Motor neuron (in vitro differentiated cells): Measurements from ENCODE around the gene ZCWPW2. TPM values are rescaled to one million over a fixed set of nuclear protein-coding genes. Genes with fewer than 3 reads are reported as not detected.

Experiments used
- ATAC-seq, 8 experiments: fragments of 200-7000 bp; cut with Tn5 transposase; replicated peaks in 6 of 8; 2 replicates each; pipeline ENCODE4 v1.8.0; 2021; ENCODE audit warnings: mild to moderate bottlenecking in 8 of 8, moderate library complexity in 8 of 8
- H3K27ac ChIP-seq, 2 donors: fragments of 250-450 bp; sonication (Bioruptor Pico); 2 replicates each; pipeline ENCODE4 v1.9.0; 2021; ENCODE audit warnings: antibody characterized with exemption in 2 of 2, mild to moderate bottlenecking in 2 of 2, moderate library complexity in 1 of 2
- H3K4me1 ChIP-seq, 2 donors: fragments of 250-450 bp; sonication (Bioruptor Pico); replicated peaks in 1 of 2; 2 replicates each; pipeline ENCODE4 v1.6.1; 2021; ENCODE audit warnings: antibody characterized with exemption in 2 of 2, mild to moderate bottlenecking in 2 of 2, moderate library complexity in 1 of 2
- H3K4me3 ChIP-seq, 5 donors: fragments of 250-450 bp; sonication (Bioruptor Pico); 2 replicates each; pipeline ENCODE4 v1.9.0; 2021; ENCODE audit warnings: antibody characterized with exemption in 5 of 5, mild to moderate bottlenecking in 5 of 5, moderate library complexity in 4 of 5
- WGBS, 10 experiments: fragments of 450-650 bp; shearing (Covaris generic); methylation state at CpG; one replicate each; pipeline ENCODE4 v1.0.0; 2022; 5-methylcytosine and 5-hydroxymethylcytosine counted together
- in situ Hi-C, 9 experiments: fragments of 400-800 bp; cut with MboI; loops; one replicate each; pipeline ENCODE4 v1.15.0; 2021; ENCODE audit warnings: low sequenced_read_pairs in 9 of 9, low pct_unique_long_range_greater_than_20kb in 2 of 9; ENCODE audit not compliant: unreplicated experiment in 9 of 9
- total RNA-seq, 8 experiments: library from RNA; unstranded; fragments of 300-600 nt; gene quantifications; 2 replicates each; pipeline versions ENCODE4 v1.2.3 to v1.2.4, GENCODE V29; 2022

ZCWPW2 gene
- total RNA-seq, 8 experiments from 2014 or later = 0.21 to 2.1 (median 0.88) TPM

DNA sequence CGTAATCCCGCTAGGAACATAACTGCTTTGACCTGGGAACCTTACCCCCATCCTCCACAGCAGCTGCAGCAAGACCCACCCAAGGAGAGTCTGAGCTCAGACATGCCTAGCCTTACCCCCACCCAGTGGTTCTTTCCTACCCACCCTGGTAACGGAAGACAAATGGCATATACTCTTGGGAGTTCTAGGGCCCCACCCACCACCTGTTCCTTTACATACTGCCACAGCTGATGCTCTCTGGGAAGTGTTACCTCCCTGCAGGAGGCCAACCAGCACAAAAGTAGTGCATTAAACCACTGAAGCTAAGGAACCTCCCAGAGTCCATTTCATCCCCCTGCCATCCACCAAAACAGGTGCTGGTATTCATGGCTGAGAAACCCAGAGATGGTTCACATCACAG lies 50.7 kb downstream of the ZCWPW2 start:
- peak in 1 of 8 experiments; percentile 88 for ATAC-seq
- H3K4me1 ChIP-seq = no peaks in the 10 kb centered on the region
- no peak overlapping the region for H3K27ac ChIP-seq
- in situ Hi-C loops = no loop called here
- H3K4me3 ChIP-seq = no peak overlapping the region
- 40 to 67% methylated on average over 1 of the region's 3 CpGs; no CpG with 5 or more reads in 8 of the 10 experiments for WGBS, 10 experiments

DNA sequence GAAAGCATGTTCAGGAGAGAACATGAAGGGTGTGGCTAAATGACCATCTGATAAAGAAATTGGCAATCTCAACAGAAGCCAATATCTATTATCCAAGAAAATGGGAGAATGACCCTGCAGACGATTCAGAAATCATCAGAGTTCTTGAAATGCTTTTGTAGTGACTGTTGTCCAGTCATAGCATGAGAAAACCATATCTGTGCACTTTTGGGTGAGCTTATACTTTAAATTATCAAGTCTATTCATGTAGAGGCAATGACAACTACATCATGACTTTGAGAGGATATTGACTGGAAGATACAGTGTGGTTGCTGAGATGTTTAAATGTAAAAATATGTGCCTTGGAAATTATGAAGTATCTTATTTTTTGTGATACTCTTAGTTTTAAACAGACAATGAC lies 57.7 kb downstream of the ZCWPW2 start:
- H3K27ac ChIP-seq = no peak overlapping the region
- in situ Hi-C loops = no loop called here
- no peaks in the 10 kb centered on the region for H3K4me1 ChIP-seq
- ATAC-seq = no peak
- H3K4me3 ChIP-seq = no peak overlapping the region
- 0 to 90% (median 59%) methylated on average over 1 of the region's 1 CpG; no CpG with 5 or more reads in 4 of the 10 experiments for WGBS, 10 experiments

DNA sequence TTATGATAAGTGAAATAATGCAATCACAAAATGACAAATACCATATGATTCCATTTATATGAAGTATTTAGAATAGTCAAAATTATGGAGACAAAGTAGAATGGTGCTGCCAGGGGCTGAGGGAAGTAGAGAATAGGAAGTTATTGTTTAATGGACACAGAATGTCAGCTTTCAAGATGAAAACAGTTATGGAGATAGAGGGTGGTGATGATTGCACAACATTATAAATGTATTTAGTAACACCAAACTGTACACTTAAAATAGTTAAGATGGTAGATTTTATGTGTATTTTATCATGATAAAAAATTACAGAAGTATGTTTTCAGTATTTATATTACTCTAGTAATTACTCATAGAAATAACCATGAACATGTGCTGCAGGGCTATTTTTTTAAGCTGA lies 100.9 kb downstream of the ZCWPW2 start:
- Histone ChIP-seq H3K4me3 (no peak overlapping the region), H3K4me1 (no peaks in the 10 kb centered on the region), H3K27ac (no peak overlapping the region)
- no peak for ATAC-seq
- in situ Hi-C loops = no loop called here

DNA sequence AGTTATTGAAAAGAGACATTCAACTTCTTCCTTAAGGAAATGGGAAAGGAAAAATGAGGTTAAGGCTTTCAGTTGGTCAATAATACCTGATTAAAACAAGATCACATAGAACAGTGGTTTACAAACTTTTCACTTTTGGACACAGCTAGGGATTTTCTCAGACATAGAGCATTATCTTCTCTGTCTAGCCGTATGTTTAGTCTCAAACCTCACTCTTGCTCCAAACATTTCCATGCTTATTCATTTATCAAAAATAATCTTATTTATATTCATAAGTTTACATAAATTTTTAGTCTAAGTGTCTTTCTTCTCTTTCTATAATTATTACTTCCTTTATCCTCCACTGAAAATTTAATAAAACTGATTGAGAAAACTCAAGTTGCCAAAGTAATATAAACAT lies 114.3 kb downstream of the ZCWPW2 start:
- no peaks in the 10 kb centered on the region for H3K4me1 ChIP-seq
- no peak overlapping the region for H3K27ac ChIP-seq
- H3K4me3 ChIP-seq = no peak overlapping the region
- peak in 1 of 8 experiments; percentile 23 for ATAC-seq
- WGBS, 10 experiments = 0 to 100% (median 42%) methylated on average over 1 of the region's 1 CpG; no CpG with 5 or more reads in 2 of the 10 experiments
- in situ Hi-C loops = no loop called here

DNA sequence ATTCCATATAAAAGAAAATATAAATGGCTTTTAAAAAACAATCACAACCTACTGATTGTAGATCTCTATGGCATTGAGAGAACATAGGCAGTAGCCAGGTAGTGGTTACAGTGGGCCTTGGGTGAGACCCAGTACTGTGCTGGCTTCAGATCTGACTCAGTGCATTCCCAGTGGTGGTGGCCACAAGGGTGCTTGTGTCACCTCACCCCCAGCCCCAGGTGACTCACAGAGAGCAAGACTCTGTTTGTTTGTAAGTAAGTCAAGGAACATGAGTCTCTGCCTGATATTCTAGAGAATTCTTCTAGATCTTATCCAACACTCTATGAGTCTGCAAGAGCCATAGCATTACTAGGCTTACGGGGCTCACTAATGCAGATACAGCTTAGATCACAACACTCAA lies 118.9 kb downstream of the ZCWPW2 start:
- 80 to 100% (median 100%) methylated on average over 1 of the region's 1 CpG; no CpG with 5 or more reads in 5 of the 10 experiments for WGBS, 10 experiments
- no peaks in the 10 kb centered on the region for H3K4me1 ChIP-seq

DNA sequence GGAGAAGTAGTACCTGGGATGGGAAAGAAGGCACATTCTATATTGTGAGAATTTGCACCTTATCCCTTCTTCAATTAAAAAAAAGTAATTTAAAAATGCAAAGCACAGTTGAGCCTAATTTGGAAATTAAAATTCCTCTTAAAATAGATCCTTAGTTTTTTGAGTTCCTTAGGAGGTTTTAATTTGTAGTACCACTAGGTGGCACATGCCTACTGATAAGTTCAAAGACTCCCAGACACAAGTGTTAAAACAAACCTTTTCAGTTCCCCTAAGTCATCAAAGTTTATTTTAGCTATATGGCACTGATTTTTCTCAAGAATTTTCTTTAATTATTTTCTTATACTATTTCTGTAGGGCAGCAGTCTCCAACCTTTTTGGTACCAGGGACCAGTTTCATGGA lies 127.7 kb downstream of the ZCWPW2 start:
- peak in 3 of 8 experiments; percentile 31 to 41 (median 38) for ATAC-seq
- in situ Hi-C loops = loop anchor here in 1 of 9 experiments (25.0 kb wide), 1 partner anchor 236 kb away; no protein-coding TSS in a partner anchor
- Histone ChIP-seq H3K4me3 (no peak overlapping the region), H3K27ac (no peak overlapping the region), H3K4me1 (no peaks in the 10 kb centered on the region)

More for the DNA sequence above, 118.9 kb downstream of the ZCWPW2 start:
- H3K4me3 ChIP-seq = no peak overlapping the region
- no peak for ATAC-seq
- in situ Hi-C loops = no loop called here
- no peak overlapping the region for H3K27ac ChIP-seq

DNA sequence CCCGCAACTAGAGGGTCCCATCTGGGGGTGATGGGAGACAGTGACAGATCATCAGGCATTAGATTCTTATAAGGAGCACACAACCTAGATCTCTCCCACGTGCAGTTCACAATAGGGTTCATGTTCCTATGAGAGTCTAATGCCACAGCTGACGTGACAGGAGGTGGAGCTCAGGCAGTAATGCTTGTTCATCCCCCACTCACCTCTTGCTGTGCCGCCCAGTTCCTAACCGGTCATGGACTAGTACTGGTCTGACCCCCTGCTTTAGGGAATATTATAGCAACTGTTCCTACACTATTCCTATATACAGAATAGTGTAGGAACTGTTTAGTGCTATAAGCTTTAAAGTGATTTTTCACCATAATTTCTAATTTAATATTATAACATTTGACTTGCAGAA lies 128.2 kb downstream of the ZCWPW2 start:
- H3K4me1 ChIP-seq = no peaks in the 10 kb centered on the region
- ATAC-seq = no peak
- H3K4me3 ChIP-seq = no peak overlapping the region
- H3K27ac ChIP-seq = no peak overlapping the region
- in situ Hi-C loops = loop anchor here in 1 of 9 experiments (25.0 kb wide), 1 partner anchor 236 kb away; no protein-coding TSS in a partner anchor
- 20 to 90% (median 67%) methylated on average over 1 to 5 of the region's 5 CpGs; no CpG with 5 or more reads in 3 of the 10 experiments for WGBS, 10 experiments

DNA sequence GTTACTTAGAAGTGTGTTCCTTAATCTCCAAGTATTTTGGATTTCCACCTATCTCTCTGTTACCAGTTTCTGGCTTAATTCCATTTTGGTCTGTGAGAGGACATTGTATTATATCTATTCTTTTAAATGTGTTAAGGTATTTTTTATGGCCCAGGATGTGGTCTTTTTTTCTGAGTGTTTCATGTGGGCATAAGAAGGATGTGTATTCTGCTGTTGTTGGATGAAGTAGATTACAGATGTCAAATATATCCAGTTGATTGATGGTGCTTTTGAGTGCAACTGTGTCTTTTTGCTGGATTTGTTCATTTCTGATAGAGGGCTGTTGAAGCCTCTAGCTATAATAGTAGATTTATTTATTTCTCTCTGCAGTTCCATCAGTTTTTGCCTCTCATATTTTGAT lies 136.6 kb downstream of the ZCWPW2 start:
- Histone ChIP-seq H3K4me1 (no peaks in the 10 kb centered on the region), H3K4me3 (no peak overlapping the region), H3K27ac (no peak overlapping the region)
- no peak for ATAC-seq
- in situ Hi-C loops = loop anchor here in 1 of 9 experiments (25.0 kb wide), 1 partner anchor 227 kb away; no protein-coding TSS in a partner anchor

DNA sequence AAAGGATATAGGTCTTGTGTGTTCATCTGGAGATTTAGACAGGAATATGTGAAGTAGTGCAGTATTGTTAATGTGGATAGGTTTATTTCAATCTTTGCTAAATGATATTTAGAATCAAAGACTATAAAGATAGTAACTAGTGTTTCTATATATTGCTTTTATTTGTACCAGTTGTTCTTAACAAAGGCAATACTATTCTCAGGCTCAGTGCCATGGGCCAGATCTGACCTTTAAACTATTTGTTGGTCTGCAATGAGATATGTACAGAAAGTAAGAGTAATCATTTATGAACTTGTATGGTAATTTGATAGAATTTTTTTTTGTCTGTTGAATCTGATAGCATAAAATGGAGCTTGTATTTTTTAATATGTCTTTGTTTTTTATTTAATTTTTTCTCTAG lies 146.8 kb downstream of the ZCWPW2 start:
- H3K4me1 ChIP-seq = no peaks in the 10 kb centered on the region
- H3K4me3 ChIP-seq = no peak overlapping the region
- H3K27ac ChIP-seq = no peak overlapping the region
- in situ Hi-C loops = loop anchor here in 1 of 9 experiments (25.0 kb wide), 1 partner anchor 217 kb away; no protein-coding TSS in a partner anchor
- no peak for ATAC-seq

DNA sequence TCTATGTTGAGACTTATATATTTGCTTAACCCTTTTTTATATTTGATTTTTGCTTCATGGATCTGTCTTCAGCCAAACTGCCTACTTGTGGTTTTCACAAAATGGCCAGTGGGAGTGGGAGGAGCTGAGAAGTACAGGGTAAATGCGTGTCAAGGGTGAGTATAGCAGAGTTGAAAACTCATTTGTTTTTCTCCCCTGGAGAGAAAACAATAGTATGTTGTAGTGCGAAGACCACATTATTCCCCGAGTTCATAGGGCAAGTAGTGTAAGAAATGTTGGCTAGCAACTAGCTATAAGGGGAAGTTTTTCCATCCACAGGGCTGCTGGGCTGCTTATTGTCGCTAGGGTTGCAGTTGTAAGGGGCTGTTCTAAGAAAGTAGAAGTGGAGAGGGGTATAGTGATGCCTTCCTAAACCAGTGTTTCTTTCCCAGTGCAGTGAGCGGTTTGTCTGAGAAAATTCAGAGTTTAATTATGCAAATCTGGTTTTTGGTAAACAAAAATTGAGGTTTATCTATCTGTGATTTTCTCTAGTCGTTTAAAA lies 153.9 kb downstream of the ZCWPW2 start:
- WGBS, 10 experiments = 17 to 80% (median 55%) methylated on average over 1 to 6 of the region's 6 CpGs
- Histone ChIP-seq H3K27ac (no peak overlapping the region), H3K4me1 (peaks cover 8 to 11% of the 10 kb centered on the region in 2 donors), H3K4me3 (no peak overlapping the region)
- in situ Hi-C loops = no loop called here
- peak in 5 of 8 experiments; percentile 23 to 56 (median 49) for ATAC-seq

DNA sequence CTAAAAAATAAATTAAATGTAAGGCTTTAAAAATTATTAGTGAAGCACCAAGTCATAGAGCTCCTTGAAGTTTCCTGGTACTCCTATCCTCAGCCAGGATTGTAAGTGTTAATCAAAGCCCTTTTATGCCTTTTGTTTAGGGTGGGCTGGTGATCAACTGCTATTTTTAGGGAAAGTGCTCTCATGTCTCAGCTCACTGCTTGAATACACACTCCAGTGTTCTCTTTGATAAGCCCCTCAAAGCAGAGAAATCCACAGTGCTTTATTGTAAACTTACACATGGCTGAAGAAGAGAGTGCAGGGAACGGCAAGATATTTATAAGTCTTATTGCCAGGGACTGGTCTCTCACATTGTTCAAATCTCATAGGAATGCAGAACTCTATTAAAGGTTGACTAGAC lies 156.5 kb downstream of the ZCWPW2 start:
- WGBS, 10 experiments = 0% methylated on average over 1 of the region's 1 CpG; no CpG with 5 or more reads in 7 of the 10 experiments
- no peak overlapping the region for H3K27ac ChIP-seq
- in situ Hi-C loops = no loop called here

DNA sequence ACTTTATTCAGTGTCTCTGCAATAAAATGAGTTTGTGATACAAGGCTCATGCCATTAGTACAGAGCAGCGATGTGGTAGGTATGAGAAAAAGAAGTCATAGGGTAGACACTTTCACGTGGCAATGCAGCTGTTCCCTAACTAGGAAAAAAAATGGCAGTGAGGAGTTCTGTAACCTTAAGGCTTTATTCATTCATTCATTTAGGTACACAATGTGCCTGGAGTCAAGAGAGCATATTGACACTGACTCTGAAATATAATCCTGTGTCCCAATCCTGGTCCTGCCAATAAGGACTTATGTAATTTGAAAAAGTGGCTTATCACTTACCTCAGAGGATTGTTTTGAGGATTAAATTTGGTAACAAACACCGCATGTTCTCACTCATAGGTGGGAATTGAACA lies 173.1 kb downstream of the ZCWPW2 start:
- in situ Hi-C loops = no loop called here
- ATAC-seq = no peak
- 52 to 100% (median 93%) methylated on average over 1 to 3 of the region's 3 CpGs for WGBS, 10 experiments
- Histone ChIP-seq H3K27ac (no peak overlapping the region), H3K4me3 (no peak overlapping the region), H3K4me1 (no peaks in the 10 kb centered on the region)

More for the DNA sequence above, 156.5 kb downstream of the ZCWPW2 start:
- peak in 1 of 8 experiments; percentile 46 for ATAC-seq
- Histone ChIP-seq H3K4me1 (peaks cover 8 to 11% of the 10 kb centered on the region in 2 donors), H3K4me3 (no peak overlapping the region)

DNA sequence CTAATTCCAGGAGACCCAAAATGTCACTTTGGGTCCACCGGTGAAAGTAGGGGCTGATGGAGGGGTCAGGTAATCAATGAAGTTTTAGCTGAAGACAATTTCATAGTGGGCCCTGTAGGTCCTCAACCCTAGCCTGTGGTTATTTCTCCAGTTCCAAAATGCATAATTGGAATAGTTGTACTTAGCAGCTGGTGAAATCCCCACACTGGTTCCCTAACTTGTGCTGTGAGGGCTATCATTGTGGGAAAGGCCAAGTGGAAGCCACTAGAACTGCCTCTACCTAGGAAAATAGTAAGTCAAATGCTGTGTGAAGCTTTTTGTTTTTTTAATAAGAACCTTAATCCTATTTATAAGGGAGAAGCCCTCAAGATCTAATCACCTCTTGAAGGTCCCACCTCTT lies 193.8 kb downstream of the ZCWPW2 start:
- H3K27ac ChIP-seq = no peak overlapping the region
- no peaks in the 10 kb centered on the region for H3K4me1 ChIP-seq
- no peak overlapping the region for H3K4me3 ChIP-seq
- 0 to 100% (median 0%) methylated on average over 1 of the region's 1 CpG; no CpG with 5 or more reads in 5 of the 10 experiments for WGBS, 10 experiments
- in situ Hi-C loops = no loop called here
- no peak for ATAC-seq

DNA sequence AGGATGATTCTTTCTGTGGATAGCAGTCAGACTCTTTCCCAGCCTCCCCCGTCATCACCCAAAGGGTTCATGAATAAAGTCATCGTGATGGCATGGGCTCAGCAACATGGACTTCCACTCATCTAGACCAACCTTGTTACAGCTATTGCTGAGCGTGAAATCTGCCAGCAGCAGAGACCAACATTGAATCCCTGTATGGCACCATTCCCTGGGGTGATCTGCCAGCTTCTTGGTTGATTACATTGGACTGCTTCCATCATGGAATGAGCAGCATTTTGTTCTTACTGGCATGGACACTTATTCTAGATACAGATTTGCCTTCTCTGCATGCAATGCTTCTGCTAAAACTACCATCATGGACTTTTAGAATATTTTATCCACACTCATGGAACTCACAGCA lies 195.7 kb downstream of the ZCWPW2 start:
- Histone ChIP-seq H3K27ac (no peak overlapping the region), H3K4me3 (no peak overlapping the region), H3K4me1 (no peaks in the 10 kb centered on the region)
- no peak for ATAC-seq
- 10 to 94% (median 86%) methylated on average over 1 to 2 of the region's 3 CpGs; no CpG with 5 or more reads in 4 of the 10 experiments for WGBS, 10 experiments
- in situ Hi-C loops = no loop called here
